ENCODE measurements around the gene CAMK1D. TPM values are rescaled to one million over a fixed set of nuclear protein-coding genes. Genes with fewer than 3 reads are reported as not detected.

Gene CAMK1D
- total RNA-seq, 3 donors from 2014 or later, result 20.6 to 48.5 (median 32.8) TPM

- Histone ChIP-seq H3K36me3 (ENCODE audit: low read depth) (no peaks in the 10 kb centered on the region), H3K4me3 (no peak overlapping the region), H3K9me3 (no peaks in the 10 kb centered on the region), H3K4me1 (ENCODE audit: low read depth) (no peaks in the 10 kb centered on the region)
- ATAC-seq (no peak), DNase-seq (no peak)
- no peak for TF ChIP-seq CTCF (IDR thresholded peaks at IDR 0.05)
- intact Hi-C loops (cut with DNase I, micrococcal nuclease), result no loop called here
Measured at GRCh38 chr10:12743941-12744340, 394.6 kb downstream of the CAMK1D start.

- TF ChIP-seq CTCF (IDR thresholded peaks at IDR 0.05), result no peak
- ATAC-seq, result no peak
- no peak for DNase-seq
- no peak overlapping the region for H3K4me3 ChIP-seq
- H3K9me3 ChIP-seq, result no peaks in the 10 kb centered on the region
- H3K36me3 ChIP-seq (ENCODE audit: low read depth), result no peaks in the 10 kb centered on the region
- intact Hi-C loops (cut with DNase I, micrococcal nuclease), result no loop called here
- no peaks in the 10 kb centered on the region for H3K4me1 ChIP-seq (ENCODE audit: low read depth)
Measured at GRCh38 chr10:12748186-12748585, 398.8 kb downstream of the CAMK1D start.

- no peaks in the 10 kb centered on the region for H3K9me3 ChIP-seq
- H3K36me3 ChIP-seq (ENCODE audit: low read depth), result no peaks in the 10 kb centered on the region
- DNase-seq (no peak), ATAC-seq (no peak)
- no peaks in the 10 kb centered on the region for H3K4me1 ChIP-seq (ENCODE audit: low read depth)
- intact Hi-C loops (cut with DNase I, micrococcal nuclease), result no loop called here
- no peak overlapping the region for H3K4me3 ChIP-seq
- TF ChIP-seq CTCF (IDR thresholded peaks at IDR 0.05), result no peak
Measured at GRCh38 chr10:12749760-12750478, 400.6 kb downstream of the CAMK1D start.

DNA sequence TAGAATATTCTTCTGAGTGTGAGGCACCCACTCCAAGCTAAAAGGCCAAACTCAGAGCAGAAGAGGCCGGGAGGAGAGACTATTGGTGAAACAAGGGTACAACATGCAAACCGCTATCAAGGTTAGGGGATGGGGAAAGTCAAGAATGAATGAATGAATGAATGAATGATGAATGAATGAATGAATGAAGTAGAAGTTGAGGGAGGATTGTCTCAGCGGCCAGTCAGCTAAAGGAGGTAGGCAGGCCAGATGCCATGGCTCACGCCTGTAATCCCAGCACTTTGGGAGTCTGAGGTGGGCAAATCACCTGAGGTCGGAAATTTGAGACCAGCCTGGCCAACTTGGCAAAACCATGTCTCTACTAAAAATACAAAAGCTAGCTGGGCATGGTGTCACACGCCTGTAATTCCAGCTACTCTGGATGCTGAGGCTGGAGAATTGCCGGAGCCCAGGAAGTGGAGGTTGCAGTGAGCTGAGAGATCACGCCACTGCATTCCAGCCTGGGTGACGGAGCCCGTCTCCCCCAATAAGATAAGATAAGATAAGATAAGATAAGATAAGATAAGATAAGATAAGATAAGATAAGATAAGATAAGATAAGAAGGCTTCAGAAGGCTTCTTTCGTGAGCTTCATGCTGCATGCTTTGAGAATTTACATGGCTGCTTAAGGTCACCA lies 401.3 kb downstream of the CAMK1D start:
- DNase-seq (no peak), ATAC-seq (peak; percentile 90)
- intact Hi-C loops (cut with DNase I, micrococcal nuclease), result no loop called here
- no peak overlapping the region for H3K4me3 ChIP-seq
- no peaks in the 10 kb centered on the region for H3K4me1 ChIP-seq (ENCODE audit: low read depth)
- TF ChIP-seq CTCF (IDR thresholded peaks at IDR 0.05), result no peak
- no peaks in the 10 kb centered on the region for H3K9me3 ChIP-seq
- no peaks in the 10 kb centered on the region for H3K36me3 ChIP-seq (ENCODE audit: low read depth)

- Histone ChIP-seq H3K4me3 (no peak overlapping the region), H3K4me1 (ENCODE audit: low read depth) (no peaks in the 10 kb centered on the region), H3K36me3 (ENCODE audit: low read depth) (no peaks in the 10 kb centered on the region), H3K9me3 (no peaks in the 10 kb centered on the region)
- TF ChIP-seq CTCF (IDR thresholded peaks at IDR 0.05), result no peak
- ATAC-seq (no peak), DNase-seq (no peak)
- intact Hi-C loops (cut with DNase I, micrococcal nuclease), result no loop called here
Measured at GRCh38 chr10:12755075-12755474, 405.7 kb downstream of the CAMK1D start.

Measured in mucosa of descending colon (tissue), 3 donors.